HFF-Myc (cell line): ENCODE results near the gene SV2C.

ENCODE experiments used
- DNase-seq: peaks from one replicate; pipeline ENCODE4 v3.0.0-alpha.2; 2011; ENCODE audit warnings: low read depth; ENCODE audit errors: extremely low read depth
- H3K4me3 ChIP-seq: replicated peaks from 2 replicates; pipeline ENCODE4 v1.5.1; 2011; ENCODE audit warnings: low read depth, mild to moderate bottlenecking, control low read depth, low read length
- CTCF ChIP-seq: IDR thresholded peaks from 2 replicates; pipeline ENCODE4 v1.5.1; 2012; ENCODE audit warnings: mild to moderate bottlenecking, low read depth, low read length, control low read depth; ENCODE audit errors: missing control alignments

The SV2C gene

GRCh38 chr5:76175051-76175666 lies 92.0 kb downstream of the SV2C start:
- no peak overlapping the region for H3K4me3 ChIP-seq
- DNase-seq, result no peak
- TF ChIP-seq CTCF, result peak; percentile 85

GRCh38 chr5:76175821-76176403 lies 92.7 kb downstream of the SV2C start:
- H3K4me3 ChIP-seq, result no peak overlapping the region
- TF ChIP-seq CTCF, result no peak
- no peak for DNase-seq

- no peak for TF ChIP-seq CTCF
Measured at GRCh38 chr5:76177978-76178377, 94.8 kb downstream of the SV2C start.

GRCh38 chr5:76178913-76179312 lies 95.7 kb downstream of the SV2C start:
- no peak for TF ChIP-seq CTCF
- no peak overlapping the region for H3K4me3 ChIP-seq
- DNase-seq, result no peak

More at GRCh38 chr5:76177978-76178377, 94.8 kb downstream of the SV2C start:
- DNase-seq, result no peak
- no peak overlapping the region for H3K4me3 ChIP-seq

- DNase-seq, result no peak
Measured at GRCh38 chr5:76180814-76181805, 97.9 kb downstream of the SV2C start.

GRCh38 chr5:76187386-76187785 lies 104.2 kb downstream of the SV2C start:
- no peak for TF ChIP-seq CTCF
- no peak overlapping the region for H3K4me3 ChIP-seq
- no peak for DNase-seq

More at GRCh38 chr5:76180814-76181805, 97.9 kb downstream of the SV2C start:
- no peak for TF ChIP-seq CTCF
- no peak overlapping the region for H3K4me3 ChIP-seq
